Upper lobe of left lung (tissue), 4 donors: ENCODE measurements around the gene DPYD.

Experiments
- EP300 ChIP-seq, 4 donors: sonication (generic); formaldehyde crosslinking; IDR thresholded peaks; one replicate each; pipeline ENCODE4 v1.5.1; 2017; ENCODE audit warnings: antibody characterized with exemption in 4 of 4, control low read depth in 2 of 4
- POLR2A ChIP-seq, 4 donors: fragments of 450-650 bp; IDR thresholded peaks; one replicate each; pipeline ENCODE4 v1.5.1; 2016 to 2017; ENCODE audit warnings: antibody characterized with exemption in 4 of 4, mild to moderate bottlenecking in 2 of 4
- POLR2AphosphoS5 ChIP-seq, 2 donors: sonication (generic); formaldehyde crosslinking; IDR thresholded peaks; one replicate each; pipeline ENCODE4 v1.5.1; 2017; ENCODE audit warnings: antibody characterized with exemption in 2 of 2
- TF ChIP-seq, protein P1 (sequence below), 6 experiments: fragments of 450-650 bp in 4 of 6; fragments of 200-600 bp in 2 of 6; sonication (generic) in 2 of 6; IDR thresholded peaks; one replicate each; pipeline ENCODE4 v1.5.1; 2016 to 2019; ENCODE audit warnings: antibody characterized with exemption in 6 of 6

- TF ChIP-seq POLR2A (IDR thresholded peaks at IDR 0.05): no peak
- no peak for TF ChIP-seq EP300 (IDR thresholded peaks at IDR 0.05)
- TF ChIP-seq, protein P1, sequence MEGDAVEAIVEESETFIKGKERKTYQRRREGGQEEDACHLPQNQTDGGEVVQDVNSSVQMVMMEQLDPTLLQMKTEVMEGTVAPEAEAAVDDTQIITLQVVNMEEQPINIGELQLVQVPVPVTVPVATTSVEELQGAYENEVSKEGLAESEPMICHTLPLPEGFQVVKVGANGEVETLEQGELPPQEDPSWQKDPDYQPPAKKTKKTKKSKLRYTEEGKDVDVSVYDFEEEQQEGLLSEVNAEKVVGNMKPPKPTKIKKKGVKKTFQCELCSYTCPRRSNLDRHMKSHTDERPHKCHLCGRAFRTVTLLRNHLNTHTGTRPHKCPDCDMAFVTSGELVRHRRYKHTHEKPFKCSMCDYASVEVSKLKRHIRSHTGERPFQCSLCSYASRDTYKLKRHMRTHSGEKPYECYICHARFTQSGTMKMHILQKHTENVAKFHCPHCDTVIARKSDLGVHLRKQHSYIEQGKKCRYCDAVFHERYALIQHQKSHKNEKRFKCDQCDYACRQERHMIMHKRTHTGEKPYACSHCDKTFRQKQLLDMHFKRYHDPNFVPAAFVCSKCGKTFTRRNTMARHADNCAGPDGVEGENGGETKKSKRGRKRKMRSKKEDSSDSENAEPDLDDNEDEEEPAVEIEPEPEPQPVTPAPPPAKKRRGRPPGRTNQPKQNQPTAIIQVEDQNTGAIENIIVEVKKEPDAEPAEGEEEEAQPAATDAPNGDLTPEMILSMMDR (IDR thresholded peaks at IDR 0.05): no peak
- TF ChIP-seq POLR2AphosphoS5 (IDR thresholded peaks at IDR 0.05): no peak
Observed at GRCh38 chr1:97271916-97272788, 648.7 kb downstream of the DPYD start.
